Measurements from ENCODE around the gene ONECUT3.

GRCh38 chr19:1777149-1777548 is 23.8 kb downstream of the ONECUT3 start:
- TF ChIP-seq CTCF (IDR thresholded peaks at IDR 0.05) (no peak), POLR2A (IDR thresholded peaks at IDR 0.05) (no peak)
